Measurements from ENCODE around the gene UBA5.

- TF ChIP-seq, protein P1, sequence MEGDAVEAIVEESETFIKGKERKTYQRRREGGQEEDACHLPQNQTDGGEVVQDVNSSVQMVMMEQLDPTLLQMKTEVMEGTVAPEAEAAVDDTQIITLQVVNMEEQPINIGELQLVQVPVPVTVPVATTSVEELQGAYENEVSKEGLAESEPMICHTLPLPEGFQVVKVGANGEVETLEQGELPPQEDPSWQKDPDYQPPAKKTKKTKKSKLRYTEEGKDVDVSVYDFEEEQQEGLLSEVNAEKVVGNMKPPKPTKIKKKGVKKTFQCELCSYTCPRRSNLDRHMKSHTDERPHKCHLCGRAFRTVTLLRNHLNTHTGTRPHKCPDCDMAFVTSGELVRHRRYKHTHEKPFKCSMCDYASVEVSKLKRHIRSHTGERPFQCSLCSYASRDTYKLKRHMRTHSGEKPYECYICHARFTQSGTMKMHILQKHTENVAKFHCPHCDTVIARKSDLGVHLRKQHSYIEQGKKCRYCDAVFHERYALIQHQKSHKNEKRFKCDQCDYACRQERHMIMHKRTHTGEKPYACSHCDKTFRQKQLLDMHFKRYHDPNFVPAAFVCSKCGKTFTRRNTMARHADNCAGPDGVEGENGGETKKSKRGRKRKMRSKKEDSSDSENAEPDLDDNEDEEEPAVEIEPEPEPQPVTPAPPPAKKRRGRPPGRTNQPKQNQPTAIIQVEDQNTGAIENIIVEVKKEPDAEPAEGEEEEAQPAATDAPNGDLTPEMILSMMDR (IDR thresholded peaks at IDR 0.05; ENCODE audit: low read length): no peak
- no peak for TF ChIP-seq EZH2 (optimal IDR thresholded peaks at IDR 0.05; ENCODE audit: low read depth, low read length)
Measured at GRCh38 chr3:132642539-132642847, 17.6 kb upstream of the UBA5 start.
